Caco-2 (cell line): Measurements from ENCODE around the gene CDK12. TPM values are rescaled to one million over a fixed set of nuclear protein-coding genes. Genes with fewer than 3 reads are reported as not detected.
"Not testable (repeated sequence)": the region's sequence is repeated elsewhere in the genome, so short reads cannot be mapped to it uniquely, and the experiment has no call there.

Source experiments
- BruUV-seq: library from RNA; stranded (reverse); fragments of 400-500 nt; replicated peaks from 2 replicates; lab custom pipeline; 2021; lab: Mats Ljungman, UMichigan
- CTCF ChIA-PET: fragments of 300-600 bp; sonication (Branson Sonifier 250); formaldehyde crosslinking; loops from one replicate; lab custom pipeline; 2022; ENCODE audit warnings: antibody characterized with exemption; lab: Charles Lee
- POLR2A ChIA-PET: fragments of 300-600 bp; sonication (Branson Sonifier 250); formaldehyde crosslinking; loops from one replicate; lab custom pipeline; 2022; ENCODE audit warnings: antibody characterized with exemption; lab: Charles Lee
- DNase-seq, 2 experiments: peaks; one replicate each; pipeline versions ENCODE4 v3.0.0 to v3.0.0-alpha.2; 2020 to 2022
- H3K27me3 ChIP-seq: replicated peaks from 2 replicates; pipeline ENCODE4 v1.6.0; 2011; ENCODE audit warnings: low read length; ENCODE audit not compliant: control insufficient read depth, insufficient read depth
- H3K36me3 ChIP-seq: 2 replicates; pipeline ENCODE4 v1.5.1; 2011; ENCODE audit warnings: low read length; ENCODE audit not compliant: control insufficient read depth, insufficient read depth
- H3K4me1 ChIP-seq: fragments of 250-450 bp; sonication (Bioruptor Pico); 2 replicates; pipeline ENCODE4 v1.5.1; 2020; ENCODE audit warnings: mild to moderate bottlenecking
- H3K4me3 ChIP-seq: 2 replicates; pipeline ENCODE4 v1.5.1; 2011; ENCODE audit warnings: low read depth, mild to moderate bottlenecking, control low read depth, low read length
- H3K9me3 ChIP-seq: fragments of 250-450 bp; sonication (Bioruptor Pico); 2 replicates; pipeline ENCODE4 v1.5.1; 2020; ENCODE audit warnings: mild to moderate bottlenecking, moderate library complexity
- H3K27ac Mint-ChIP-seq: one replicate; pipeline ENCODE4 v1.8.0; 2022; ENCODE audit warnings: mixed read lengths; ENCODE audit not compliant: unreplicated experiment
- H3K27me3 Mint-ChIP-seq: one replicate; pipeline ENCODE4 v1.8.0; 2022; ENCODE audit warnings: mixed read lengths; ENCODE audit not compliant: insufficient read depth, unreplicated experiment
- H3K36me3 Mint-ChIP-seq: one replicate; pipeline ENCODE4 v1.8.0; 2022; ENCODE audit warnings: mild to moderate bottlenecking, mixed read lengths; ENCODE audit not compliant: insufficient read depth, unreplicated experiment
- H3K4me1 Mint-ChIP-seq: one replicate; pipeline ENCODE4 v1.8.0; 2022; ENCODE audit warnings: low read depth, mixed read lengths; ENCODE audit not compliant: unreplicated experiment
- H3K4me3 Mint-ChIP-seq: one replicate; pipeline ENCODE4 v1.8.0; 2022; ENCODE audit warnings: mild to moderate bottlenecking, moderate library complexity, mixed read lengths; ENCODE audit not compliant: unreplicated experiment
- H3K9me3 Mint-ChIP-seq: one replicate; pipeline ENCODE4 v1.8.0; 2022; ENCODE audit warnings: mixed read lengths; ENCODE audit not compliant: unreplicated experiment
- intact Hi-C: fragments of 100-400 bp; cut with micrococcal nuclease; formaldehyde crosslinking; loops from one replicate; pipeline ENCODE4 v1.10.0; 2022; ENCODE audit not compliant: unreplicated experiment
- total RNA-seq: library from RNA; stranded (reverse); gene quantifications from 2 replicates; pipeline ENCODE4 v1.2.3, GENCODE V29; 2022
- TF ChIP-seq, protein P1 (sequence below), 2 experiments: fragments of 200-600 bp in 1 of 2; IDR thresholded peaks; 1 replicate in 1 of 2; 2 replicates in 1 of 2; pipeline versions ENCODE4 v1.5.1 to v1.8.0; 2011 to 2022; ENCODE audit warnings: antibody characterized with exemption in 1 of 2, control low read depth in 1 of 2, inconsistent platforms in 1 of 2, low read depth in 1 of 2, low read length in 1 of 2, mild to moderate bottlenecking in 1 of 2, moderate library complexity in 1 of 2; ENCODE audit not compliant: insufficient read depth in 1 of 2, severe bottlenecking in 1 of 2, unreplicated experiment in 1 of 2

Gene CDK12
- total RNA-seq, 1 experiment from 2014 or later = 85.5 TPM

- Histone ChIP-seq H3K36me3 (peaks cover 2% of the 10 kb centered on the region; the same call in 1 of the 2 replicates), H3K4me1 (peaks cover 8% of the 10 kb centered on the region; the same call in 1 of the 2 replicates), H3K4me3 (no peak overlapping the region), H3K9me3 (no peaks in the 10 kb centered on the region), H3K27me3 (no peaks in the 10 kb centered on the region)
- DNase-seq = no peak
- POLR2A ChIA-PET = no interaction called here
- TF ChIP-seq, protein P1, sequence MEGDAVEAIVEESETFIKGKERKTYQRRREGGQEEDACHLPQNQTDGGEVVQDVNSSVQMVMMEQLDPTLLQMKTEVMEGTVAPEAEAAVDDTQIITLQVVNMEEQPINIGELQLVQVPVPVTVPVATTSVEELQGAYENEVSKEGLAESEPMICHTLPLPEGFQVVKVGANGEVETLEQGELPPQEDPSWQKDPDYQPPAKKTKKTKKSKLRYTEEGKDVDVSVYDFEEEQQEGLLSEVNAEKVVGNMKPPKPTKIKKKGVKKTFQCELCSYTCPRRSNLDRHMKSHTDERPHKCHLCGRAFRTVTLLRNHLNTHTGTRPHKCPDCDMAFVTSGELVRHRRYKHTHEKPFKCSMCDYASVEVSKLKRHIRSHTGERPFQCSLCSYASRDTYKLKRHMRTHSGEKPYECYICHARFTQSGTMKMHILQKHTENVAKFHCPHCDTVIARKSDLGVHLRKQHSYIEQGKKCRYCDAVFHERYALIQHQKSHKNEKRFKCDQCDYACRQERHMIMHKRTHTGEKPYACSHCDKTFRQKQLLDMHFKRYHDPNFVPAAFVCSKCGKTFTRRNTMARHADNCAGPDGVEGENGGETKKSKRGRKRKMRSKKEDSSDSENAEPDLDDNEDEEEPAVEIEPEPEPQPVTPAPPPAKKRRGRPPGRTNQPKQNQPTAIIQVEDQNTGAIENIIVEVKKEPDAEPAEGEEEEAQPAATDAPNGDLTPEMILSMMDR (IDR thresholded peaks at IDR 0.05; ENCODE audit: insufficient read depth in 1 of 2, low read depth in 1 of 2, low read length in 1 of 2, severe bottlenecking in 1 of 2, unreplicated experiment in 1 of 2) = no peak
- intact Hi-C loops = no loop called here
- Mint-ChIP-seq H3K4me3 (no peak overlapping the region), H3K4me1 (no peaks in the 10 kb centered on the region), H3K36me3 (peaks cover 90% of the 10 kb centered on the region), H3K27ac (peak overlapping the region; percentile 25), H3K9me3 (no peaks in the 10 kb centered on the region), H3K27me3 (no peaks in the 10 kb centered on the region)
- no TSS peak for BruUV-seq
- CTCF ChIA-PET = interaction anchor here (0.7 kb wide), 1 partner anchor 595 kb away, joined by 4 read pairs; no protein-coding TSS in a partner anchor
These were observed 25.0 kb downstream of the CDK12 start for GRCh38 chr17:39486242-39486641.

GRCh38 chr17:39487490-39487889, 26.2 kb downstream of the CDK12 start:
- H3K9me3 ChIP-seq, DNase-seq, H3K27me3 Mint-ChIP-seq, H3K4me3 Mint-ChIP-seq, H3K27ac Mint-ChIP-seq, intact Hi-C loops, H3K9me3 Mint-ChIP-seq, H3K27me3 ChIP-seq, BruUV-seq, CTCF ChIA-PET, H3K36me3 ChIP-seq, H3K4me1 ChIP-seq, H3K4me3 ChIP-seq, H3K4me1 Mint-ChIP-seq: not testable (repeated sequence)
- POLR2A ChIA-PET = interaction anchor here (0.5 to 0.7 kb wide), 2 partner anchors 36 to 616 kb away, joined by 3 to 10 read pairs; no protein-coding TSS in a partner anchor
- H3K36me3 Mint-ChIP-seq = peaks cover 90% of the 10 kb centered on the region

DNA sequence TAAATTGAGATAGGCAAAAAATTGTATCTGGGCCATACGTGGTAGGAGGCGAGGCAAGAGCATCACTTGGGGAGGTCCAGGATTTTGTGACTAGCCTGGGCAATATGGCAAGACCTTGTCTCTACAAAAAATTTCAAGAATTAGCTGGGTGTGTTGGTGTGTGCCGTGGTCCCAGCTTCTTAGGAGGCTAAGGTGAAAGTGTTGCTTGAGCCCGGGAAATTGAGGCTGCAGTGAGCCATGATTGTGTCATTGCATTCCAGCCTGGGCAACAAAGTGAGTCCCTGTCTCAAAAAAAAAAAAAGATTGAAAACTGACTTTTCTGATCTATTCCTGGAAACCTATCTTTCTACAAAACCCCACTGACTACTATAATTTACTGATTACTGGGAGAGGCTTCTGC, 26.7 kb downstream of the CDK12 start:
- Mint-ChIP-seq H3K4me3 (no peak overlapping the region), H3K9me3 (no peaks in the 10 kb centered on the region), H3K27me3 (no peaks in the 10 kb centered on the region), H3K36me3 (peaks cover 89% of the 10 kb centered on the region), H3K4me1 (no peaks in the 10 kb centered on the region), H3K27ac (no peak overlapping the region)
- peaks cover 8% of the 10 kb centered on the region; the same call in 1 of the 2 replicates for H3K4me1 ChIP-seq
- H3K4me3 ChIP-seq = no peak overlapping the region
- H3K9me3 ChIP-seq = no peaks in the 10 kb centered on the region
- TF ChIP-seq, protein P1 (IDR thresholded peaks at IDR 0.05; ENCODE audit: insufficient read depth in 1 of 2, low read depth in 1 of 2, low read length in 1 of 2, severe bottlenecking in 1 of 2, unreplicated experiment in 1 of 2) = no peak
- no peak for DNase-seq
- no peaks in the 10 kb centered on the region for H3K27me3 ChIP-seq
- peaks cover 2% of the 10 kb centered on the region for H3K36me3 ChIP-seq
- BruUV-seq = no TSS peak
- intact Hi-C loops = no loop called here
- CTCF ChIA-PET = no interaction called here
- POLR2A ChIA-PET = interaction anchor here (0.7 kb wide), 1 partner anchor 616 kb away, joined by 10 read pairs; no protein-coding TSS in a partner anchor

DNA sequence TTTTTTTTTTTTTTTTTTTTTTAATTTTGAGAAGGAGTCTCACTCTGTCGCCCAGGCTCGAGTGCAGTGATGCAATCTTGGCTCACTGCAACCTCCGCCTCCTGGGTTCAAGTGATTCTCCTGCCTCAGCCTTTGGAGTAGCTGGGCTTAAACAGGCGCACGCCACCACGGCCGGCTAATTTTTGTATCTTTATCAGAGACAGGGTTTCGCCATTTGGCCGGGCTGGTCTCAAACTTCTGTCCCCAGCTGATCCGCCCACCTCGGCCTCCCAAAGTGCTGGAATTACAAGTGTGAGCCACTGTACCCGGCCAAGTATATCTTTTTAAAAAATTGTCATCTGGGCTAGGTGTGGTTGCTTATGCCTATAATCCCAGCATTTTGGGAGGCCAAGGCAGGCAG, 35.6 kb downstream of the CDK12 start:
- POLR2A ChIA-PET = interaction anchor here (0.5 to 1.5 kb wide), 3 partner anchors 22 to 36 kb away, joined by 4 to 14 read pairs (median 5); partner anchors contain the start of gene CDK12
- intact Hi-C loops, H3K9me3 ChIP-seq, H3K4me1 Mint-ChIP-seq, H3K27me3 Mint-ChIP-seq, H3K36me3 ChIP-seq, H3K4me1 ChIP-seq, CTCF ChIA-PET, H3K4me3 Mint-ChIP-seq, H3K9me3 Mint-ChIP-seq, H3K4me3 ChIP-seq, H3K27ac Mint-ChIP-seq, BruUV-seq, H3K27me3 ChIP-seq: not testable (repeated sequence)
- peaks cover 85% of the 10 kb centered on the region for H3K36me3 Mint-ChIP-seq
- peak in 1 of 2 experiments; percentile 10 for DNase-seq
